Esophagus squamous epithelium (tissue), 5 donors: Measurements from ENCODE around the gene CDC42EP2. TPM values are rescaled to one million over a fixed set of nuclear protein-coding genes. Genes with fewer than 3 reads are reported as not detected.

Experiments
- DNase-seq: peaks from one replicate; lab custom pipeline; 2025; lab: John Stamatoyannopoulos, UW
- H3K27ac ChIP-seq, 4 donors: fragments of 200-600 bp; sonication (generic); one replicate each; pipeline ENCODE4 v1.5.1; 2016 to 2019; ENCODE audit warnings: mild to moderate bottlenecking in 1 of 4
- H3K27me3 ChIP-seq, 4 donors: fragments of 200-600 bp; sonication (generic); 1 replicate in 3 of 4; 2 replicates in 1 of 4; pipeline versions ENCODE4 v1.5.1 to v1.6.0; 2017 to 2021; ENCODE audit warnings: antibody characterized with exemption in 1 of 4
- H3K36me3 ChIP-seq, 3 donors: fragments of 200-600 bp; sonication (generic); one replicate each; pipeline ENCODE4 v1.5.1; 2016 to 2019
- H3K4me1 ChIP-seq, 3 donors: fragments of 200-600 bp; sonication (generic); one replicate each; pipeline ENCODE4 v1.5.1; 2017 to 2019
- H3K4me3 ChIP-seq, 4 donors: fragments of 200-600 bp; sonication (generic); 1 replicate in 3 of 4; 2 replicates in 1 of 4; pipeline ENCODE4 v1.5.1; 2016 to 2019; ENCODE audit warnings: mild to moderate bottlenecking in 2 of 4, moderate library complexity in 1 of 4
- H3K9me3 ChIP-seq, 3 donors: fragments of 200-600 bp; sonication (generic); one replicate each; pipeline ENCODE4 v1.5.1; 2016 to 2019
- CTCF ChIP-seq, 6 experiments: fragments of 450-650 bp in 4 of 6; fragments of 200-600 bp in 2 of 6; sonication (generic) in 2 of 6; IDR thresholded peaks; one replicate each; pipeline ENCODE4 v1.5.1; 2016 to 2019; ENCODE audit warnings: antibody characterized with exemption in 6 of 6, mild to moderate bottlenecking in 4 of 6, moderate library complexity in 4 of 6
- POLR2A ChIP-seq, 4 donors: fragments of 450-650 bp; IDR thresholded peaks; one replicate each; pipeline ENCODE4 v1.6.1; 2017; ENCODE audit warnings: antibody characterized with exemption in 4 of 4, mild to moderate bottlenecking in 4 of 4, moderate library complexity in 3 of 4
- WGBS, 2 donors: methylation state at CpG; one replicate each; pipeline ENCODE4 v1.1.5; 2018; 5-methylcytosine and 5-hydroxymethylcytosine counted together
- intact Hi-C: fragments of 100-400 bp; cut with DNase I; formaldehyde crosslinking; loops from one replicate; pipeline ENCODE4 v1.15.0; 2022
- total RNA-seq, 4 donors: library from RNA; depleted of rRNA; stranded (reverse); fragments of >200 nt; gene quantifications; one replicate each; pipeline ENCODE4 v1.1.0, GENCODE V29; 2016
- donor health status: DM: yes; HTN: yes; CAD: no.

The CDC42EP2 gene
- total RNA-seq, 4 donors from 2014 or later = 0.76 to 11.4 (median 5.6) TPM

GRCh38 chr11:65356394-65356972 is 41.8 kb downstream of the CDC42EP2 start:
- Histone ChIP-seq H3K27me3 (peaks cover 0 to 13% (median 0%) of the 10 kb centered on the region in 4 donors), H3K9me3 (no peaks in the 10 kb centered on the region), H3K4me3 (no peak overlapping the region), H3K27ac (no peak overlapping the region), H3K4me1 (peaks cover 18 to 28% (median 20%) of the 10 kb centered on the region in 3 donors), H3K36me3 (peaks cover 4 to 15% (median 6%) of the 10 kb centered on the region in 3 donors)
- WGBS, 2 donors = 90 to 95% methylated on average over 2 to 4 of the region's 30 CpGs
- intact Hi-C loops = no loop called here
- DNase-seq = no peak
- no peak for TF ChIP-seq POLR2A (IDR thresholded peaks at IDR 0.05)
- no peak for TF ChIP-seq CTCF (IDR thresholded peaks at IDR 0.05)

GRCh38 chr11:65357856-65358356 is 43.2 kb downstream of the CDC42EP2 start:
- WGBS, 2 donors = 73 to 79% methylated on average over 7 to 8 of the region's 8 CpGs
- Histone ChIP-seq H3K4me1 (peaks cover 18 to 28% (median 20%) of the 10 kb centered on the region in 3 donors), H3K36me3 (peaks cover 0 to under 1% (median 0%) of the 10 kb centered on the region in 3 donors), H3K27ac (no peak overlapping the region), H3K4me3 (no peak overlapping the region), H3K27me3 (peaks cover 0 to 13% (median 0%) of the 10 kb centered on the region in 4 donors), H3K9me3 (no peaks in the 10 kb centered on the region)
- intact Hi-C loops = no loop called here
- no peak for DNase-seq
- no peak for TF ChIP-seq POLR2A (IDR thresholded peaks at IDR 0.05)
- no peak for TF ChIP-seq CTCF (IDR thresholded peaks at IDR 0.05)

- intact Hi-C loops = no loop called here
- Histone ChIP-seq H3K27me3 (no peaks in the 10 kb centered on the region), H3K36me3 (no peaks in the 10 kb centered on the region), H3K9me3 (no peaks in the 10 kb centered on the region), H3K27ac (no peak overlapping the region), H3K4me1 (peaks cover 0 to 8% (median 3%) of the 10 kb centered on the region in 3 donors), H3K4me3 (no peak overlapping the region)
- TF ChIP-seq CTCF (IDR thresholded peaks at IDR 0.05) = no peak
- TF ChIP-seq POLR2A (IDR thresholded peaks at IDR 0.05) = no peak
- WGBS, 2 donors = 74 to 85% methylated on average over 10 of the region's 10 CpGs
- DNase-seq = no peak
Observed at GRCh38 chr11:65362320-65362931, 47.8 kb downstream of the CDC42EP2 start.

GRCh38 chr11:65362966-65363365 is 48.3 kb downstream of the CDC42EP2 start:
- Histone ChIP-seq H3K27me3 (no peaks in the 10 kb centered on the region), H3K36me3 (no peaks in the 10 kb centered on the region), H3K9me3 (no peaks in the 10 kb centered on the region), H3K4me1 (peaks cover 0 to 8% (median 3%) of the 10 kb centered on the region in 3 donors), H3K27ac (no peak overlapping the region), H3K4me3 (no peak overlapping the region)
- WGBS, 2 donors = 82 to 91% methylated on average over 4 to 6 of the region's 6 CpGs
- TF ChIP-seq CTCF (IDR thresholded peaks at IDR 0.05) = no peak
- no peak for TF ChIP-seq POLR2A (IDR thresholded peaks at IDR 0.05)
- DNase-seq = no peak
- intact Hi-C loops = no loop called here

GRCh38 chr11:65363770-65364169 is 49.1 kb downstream of the CDC42EP2 start:
- no peak overlapping the region for H3K27ac ChIP-seq
- H3K4me3 ChIP-seq = no peak overlapping the region
- H3K4me1 ChIP-seq = peaks cover 0 to 8% (median 3%) of the 10 kb centered on the region in 3 donors
- H3K9me3 ChIP-seq = no peaks in the 10 kb centered on the region
- intact Hi-C loops = no loop called here
- no peaks in the 10 kb centered on the region for H3K36me3 ChIP-seq
- 72 to 86% methylated on average over 3 of the region's 3 CpGs for WGBS, 2 donors
- no peaks in the 10 kb centered on the region for H3K27me3 ChIP-seq
- TF ChIP-seq POLR2A (IDR thresholded peaks at IDR 0.05) = no peak
- no peak for DNase-seq
